B cell (primary cell): ENCODE measurements around the gene CDC14C.
"Not testable (repeated sequence)": the region's sequence is repeated elsewhere in the genome, so short reads cannot be mapped to it uniquely, and the experiment has no call there.

Source experiments
- EZH2 ChIP-seq: IDR thresholded peaks from 2 replicates; pipeline ENCODE4 v1.6.1; 2012; ENCODE audit warnings: borderline replicate concordance, low read depth, mild to moderate bottlenecking, moderate library complexity, low read length; ENCODE audit not compliant: insufficient read depth, poor library complexity, severe bottlenecking
- TF ChIP-seq, protein P1 (sequence below): fragments of 200-600 bp; IDR thresholded peaks from one replicate; pipeline ENCODE4 v1.8.0; 2022; ENCODE audit warnings: antibody characterized with exemption, mild to moderate bottlenecking

DNA sequence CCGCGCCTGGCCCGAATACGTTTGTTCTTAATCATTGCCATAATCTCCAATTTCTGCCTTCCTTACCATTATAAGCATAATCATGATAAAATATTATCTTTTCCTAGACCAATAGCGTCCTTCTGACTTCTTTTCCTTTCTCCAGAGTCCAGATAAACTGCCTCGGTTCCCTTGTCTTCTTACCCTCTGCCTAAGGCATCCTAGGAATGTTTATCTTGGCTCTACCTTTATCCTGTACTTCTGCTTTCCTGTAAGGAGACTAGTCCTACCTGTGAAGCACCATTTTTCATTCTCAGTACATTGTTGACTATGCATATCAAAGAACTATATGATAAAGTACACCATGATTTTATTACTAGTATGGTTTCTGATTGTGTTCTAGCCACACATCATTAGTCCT is 18.7 kb upstream of the CDC14C start:
- not testable (repeated sequence) for TF ChIP-seq EZH2
- TF ChIP-seq, protein P1, sequence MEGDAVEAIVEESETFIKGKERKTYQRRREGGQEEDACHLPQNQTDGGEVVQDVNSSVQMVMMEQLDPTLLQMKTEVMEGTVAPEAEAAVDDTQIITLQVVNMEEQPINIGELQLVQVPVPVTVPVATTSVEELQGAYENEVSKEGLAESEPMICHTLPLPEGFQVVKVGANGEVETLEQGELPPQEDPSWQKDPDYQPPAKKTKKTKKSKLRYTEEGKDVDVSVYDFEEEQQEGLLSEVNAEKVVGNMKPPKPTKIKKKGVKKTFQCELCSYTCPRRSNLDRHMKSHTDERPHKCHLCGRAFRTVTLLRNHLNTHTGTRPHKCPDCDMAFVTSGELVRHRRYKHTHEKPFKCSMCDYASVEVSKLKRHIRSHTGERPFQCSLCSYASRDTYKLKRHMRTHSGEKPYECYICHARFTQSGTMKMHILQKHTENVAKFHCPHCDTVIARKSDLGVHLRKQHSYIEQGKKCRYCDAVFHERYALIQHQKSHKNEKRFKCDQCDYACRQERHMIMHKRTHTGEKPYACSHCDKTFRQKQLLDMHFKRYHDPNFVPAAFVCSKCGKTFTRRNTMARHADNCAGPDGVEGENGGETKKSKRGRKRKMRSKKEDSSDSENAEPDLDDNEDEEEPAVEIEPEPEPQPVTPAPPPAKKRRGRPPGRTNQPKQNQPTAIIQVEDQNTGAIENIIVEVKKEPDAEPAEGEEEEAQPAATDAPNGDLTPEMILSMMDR, result not testable (repeated sequence)
